GM10847 (cell line): Measurements from ENCODE around the gene KRTAP9-1.

ENCODE experiments used
- POLR2A ChIP-seq: IDR thresholded peaks from 2 replicates; pipeline ENCODE4 v1.6.1; 2011; ENCODE audit not compliant: insufficient read length; ENCODE audit errors: extremely low read depth

KRTAP9-1 gene

GRCh38 chr17:41176744-41177387 is 12.8 kb upstream of the KRTAP9-1 start:
- no peak for TF ChIP-seq POLR2A

GRCh38 chr17:41177727-41178271 is 11.9 kb upstream of the KRTAP9-1 start, which contains the start of gene KRTAP4-2:
TSS of gene KRTAP4-2 (minus strand) at chr17:41178221. CDS start at chr17:41178164, 57 bp downstream.
- TF ChIP-seq POLR2A: no peak

- no peak for TF ChIP-seq POLR2A
Measured at GRCh38 chr17:41178341-41178740, 11.3 kb upstream of the KRTAP9-1 start.

- TF ChIP-seq POLR2A: no peak
Measured at GRCh38 chr17:41178843-41179616, 10.7 kb upstream of the KRTAP9-1 start.

GRCh38 chr17:41184480-41184961 is 5.2 kb upstream of the KRTAP9-1 start, which contains the start of gene KRTAP4-1:
TSS of gene KRTAP4-1 (minus strand) at chr17:41184911. CDS start at chr17:41184854, 57 bp downstream.
- TF ChIP-seq POLR2A: no peak

- TF ChIP-seq POLR2A: no peak
Measured at GRCh38 chr17:41185001-41185400, 4.7 kb upstream of the KRTAP9-1 start.

GRCh38 chr17:41186872-41187271 is 2.8 kb upstream of the KRTAP9-1 start:
- no peak for TF ChIP-seq POLR2A

GRCh38 chr17:41190328-41190727 is 641 bp downstream of the KRTAP9-1 start:
- TF ChIP-seq POLR2A: no peak

- TF ChIP-seq POLR2A: no peak
Measured at GRCh38 chr17:41196068-41196467, 6.4 kb downstream of the KRTAP9-1 start.

GRCh38 chr17:41199421-41200078 is 9.9 kb downstream of the KRTAP9-1 start:
- no peak for TF ChIP-seq POLR2A

- TF ChIP-seq POLR2A: no peak
Measured at GRCh38 chr17:41211845-41212466, 22.3 kb downstream of the KRTAP9-1 start.

- no peak for TF ChIP-seq POLR2A
Measured at GRCh38 chr17:41212524-41213169, 23.0 kb downstream of the KRTAP9-1 start.

- TF ChIP-seq POLR2A: no peak
Measured at GRCh38 chr17:41215681-41216080, 26.0 kb downstream of the KRTAP9-1 start.

GRCh38 chr17:41223821-41224220 is 34.1 kb downstream of the KRTAP9-1 start:
- TF ChIP-seq POLR2A: no peak
